B cell (primary cell): ENCODE results near the gene SULT1C4.

Experiments
- EZH2 ChIP-seq: IDR thresholded peaks from 2 replicates; pipeline ENCODE4 v1.6.1; 2012; ENCODE audit warnings: borderline replicate concordance, low read depth, mild to moderate bottlenecking, moderate library complexity, low read length; ENCODE audit not compliant: insufficient read depth, poor library complexity, severe bottlenecking
- TF ChIP-seq, protein P1 (sequence below): fragments of 200-600 bp; IDR thresholded peaks from one replicate; pipeline ENCODE4 v1.8.0; 2022; ENCODE audit warnings: antibody characterized with exemption, mild to moderate bottlenecking

DNA sequence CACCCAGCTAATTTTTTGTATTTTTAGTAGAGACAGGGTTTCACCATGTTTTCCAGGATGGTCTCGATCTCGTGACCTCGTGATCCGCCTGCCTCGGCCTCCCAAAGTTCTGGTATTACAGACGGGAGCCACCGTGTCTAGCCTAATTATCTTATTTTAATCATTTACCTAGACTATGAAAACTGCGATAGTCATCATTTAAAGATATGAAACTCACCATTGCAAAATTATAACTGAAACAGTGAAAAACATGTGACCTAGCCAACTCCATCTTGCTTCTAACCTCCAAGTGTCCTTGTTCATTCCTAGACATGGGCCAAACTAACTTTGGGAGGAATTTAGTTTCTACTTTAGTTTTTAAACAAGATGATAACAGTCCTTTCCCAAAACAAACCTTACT lies 17.4 kb downstream of the SULT1C4 start:
- TF ChIP-seq, protein P1, sequence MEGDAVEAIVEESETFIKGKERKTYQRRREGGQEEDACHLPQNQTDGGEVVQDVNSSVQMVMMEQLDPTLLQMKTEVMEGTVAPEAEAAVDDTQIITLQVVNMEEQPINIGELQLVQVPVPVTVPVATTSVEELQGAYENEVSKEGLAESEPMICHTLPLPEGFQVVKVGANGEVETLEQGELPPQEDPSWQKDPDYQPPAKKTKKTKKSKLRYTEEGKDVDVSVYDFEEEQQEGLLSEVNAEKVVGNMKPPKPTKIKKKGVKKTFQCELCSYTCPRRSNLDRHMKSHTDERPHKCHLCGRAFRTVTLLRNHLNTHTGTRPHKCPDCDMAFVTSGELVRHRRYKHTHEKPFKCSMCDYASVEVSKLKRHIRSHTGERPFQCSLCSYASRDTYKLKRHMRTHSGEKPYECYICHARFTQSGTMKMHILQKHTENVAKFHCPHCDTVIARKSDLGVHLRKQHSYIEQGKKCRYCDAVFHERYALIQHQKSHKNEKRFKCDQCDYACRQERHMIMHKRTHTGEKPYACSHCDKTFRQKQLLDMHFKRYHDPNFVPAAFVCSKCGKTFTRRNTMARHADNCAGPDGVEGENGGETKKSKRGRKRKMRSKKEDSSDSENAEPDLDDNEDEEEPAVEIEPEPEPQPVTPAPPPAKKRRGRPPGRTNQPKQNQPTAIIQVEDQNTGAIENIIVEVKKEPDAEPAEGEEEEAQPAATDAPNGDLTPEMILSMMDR, result no peak
- no peak for TF ChIP-seq EZH2
